Ammon's horn (tissue), 1 donor: Measurements from ENCODE around the gene PAQR5.
A peak's percentile ranks its signal among the peaks of the same experiment; 100 is the strongest.
"Not testable (repeated sequence)": the region's sequence is repeated elsewhere in the genome, so short reads cannot be mapped to it uniquely, and the experiment has no call there.

Source experiments
- DNase-seq: peaks from one replicate; pipeline ENCODE4 v3.0.0-alpha.2; 2016; ENCODE audit warnings: low spot score

PAQR5 gene, protein sequence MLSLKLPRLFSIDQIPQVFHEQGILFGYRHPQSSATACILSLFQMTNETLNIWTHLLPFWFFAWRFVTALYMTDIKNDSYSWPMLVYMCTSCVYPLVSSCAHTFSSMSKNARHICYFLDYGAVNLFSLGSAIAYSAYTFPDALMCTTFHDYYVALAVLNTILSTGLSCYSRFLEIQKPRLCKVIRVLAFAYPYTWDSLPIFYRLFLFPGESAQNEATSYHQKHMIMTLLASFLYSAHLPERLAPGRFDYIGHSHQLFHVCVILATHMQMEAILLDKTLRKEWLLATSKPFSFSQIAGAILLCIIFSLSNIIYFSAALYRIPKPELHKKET

DNA sequence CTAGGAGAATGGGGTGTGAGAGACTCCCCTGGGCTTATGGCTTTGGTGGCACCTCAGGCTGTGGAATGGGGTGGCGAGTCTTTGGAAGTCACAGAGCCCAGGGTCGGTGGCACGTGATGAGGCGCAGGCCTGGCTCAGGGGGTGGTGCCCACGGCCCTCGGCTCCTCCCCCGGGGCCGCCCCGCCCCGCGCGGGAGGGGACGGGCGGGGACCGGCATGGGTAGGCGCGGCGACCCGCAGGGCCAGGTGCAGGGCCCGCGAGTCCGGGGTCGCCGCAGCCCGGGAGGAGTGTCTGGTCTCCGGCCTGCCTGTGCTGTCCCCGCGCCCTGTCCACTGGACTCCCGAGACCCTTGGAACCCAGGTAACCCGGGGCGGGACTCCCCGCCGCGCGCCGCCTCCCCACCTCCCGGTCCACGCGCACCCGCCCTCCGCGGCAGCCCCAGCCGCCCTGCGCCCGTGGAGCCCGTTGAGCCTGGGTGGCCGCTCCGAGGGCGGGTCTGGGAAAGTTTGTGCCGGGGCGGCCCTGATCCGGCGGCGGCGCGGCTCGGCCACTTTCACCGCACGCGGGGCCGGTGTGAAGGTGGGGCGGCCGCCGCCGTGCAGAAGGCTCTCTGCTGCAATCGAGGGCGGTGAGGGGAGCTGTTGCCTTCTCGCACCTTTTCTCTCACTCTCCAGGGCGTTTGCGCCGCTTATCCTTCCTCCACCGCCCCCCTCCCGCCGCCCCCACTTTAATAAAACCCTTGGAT, at the start of gene PAQR5:
Gene PAQR5 (plus strand): TSS at position 216 of the 745 bp plus-strand sequence. CDS start 61,169 bp downstream, outside the sequence.
- no peak for DNase-seq

DNA sequence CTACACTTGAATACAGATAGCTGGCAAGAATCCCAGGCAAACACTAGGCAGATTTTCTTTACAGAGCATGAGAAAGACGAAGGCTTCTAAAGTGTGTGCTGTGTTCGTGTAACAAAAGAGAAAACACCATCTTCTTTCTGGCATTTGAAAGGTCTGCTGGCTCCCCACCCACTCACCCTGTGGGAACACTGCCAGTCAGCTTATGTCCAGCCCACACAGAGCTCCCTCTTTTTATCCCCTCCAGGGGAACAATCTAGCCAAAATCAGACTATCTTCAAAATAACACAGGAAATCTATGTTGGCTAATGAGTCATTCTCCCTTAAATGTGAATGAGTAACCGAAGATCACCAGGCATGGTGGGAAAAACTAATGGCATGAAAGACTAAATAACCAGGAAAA, 45.6 kb upstream of the PAQR5 start:
- peak; percentile 36 for DNase-seq

DNA sequence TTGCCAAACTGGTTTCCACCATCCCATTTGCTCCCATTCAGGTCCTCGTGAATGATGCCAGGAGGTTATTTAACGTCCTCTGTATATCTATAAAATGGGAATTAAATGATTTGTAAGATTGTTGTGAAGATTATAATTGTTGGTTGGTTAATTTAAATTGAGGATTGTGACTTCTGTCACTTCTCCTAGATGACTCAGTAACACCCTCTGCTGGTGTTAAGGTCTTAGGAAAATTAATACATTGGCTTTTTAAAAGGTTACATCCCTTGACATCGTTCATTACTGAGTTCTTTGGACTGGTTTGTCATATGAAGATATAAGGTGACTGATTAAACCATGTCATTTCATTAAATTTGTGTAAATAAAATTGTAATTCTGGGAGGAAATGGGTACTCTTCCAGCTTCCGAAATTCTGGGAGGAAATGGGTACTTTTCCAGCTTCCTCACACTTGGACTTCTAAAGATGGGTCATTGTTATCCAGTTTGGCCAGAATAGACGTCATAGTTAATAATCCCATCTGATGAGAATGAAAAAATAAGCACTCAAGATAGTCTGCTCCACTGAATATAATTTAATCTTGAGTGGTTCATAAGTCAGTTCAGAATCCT, 33.3 kb upstream of the PAQR5 start:
- DNase-seq, result peak; percentile 61

DNA sequence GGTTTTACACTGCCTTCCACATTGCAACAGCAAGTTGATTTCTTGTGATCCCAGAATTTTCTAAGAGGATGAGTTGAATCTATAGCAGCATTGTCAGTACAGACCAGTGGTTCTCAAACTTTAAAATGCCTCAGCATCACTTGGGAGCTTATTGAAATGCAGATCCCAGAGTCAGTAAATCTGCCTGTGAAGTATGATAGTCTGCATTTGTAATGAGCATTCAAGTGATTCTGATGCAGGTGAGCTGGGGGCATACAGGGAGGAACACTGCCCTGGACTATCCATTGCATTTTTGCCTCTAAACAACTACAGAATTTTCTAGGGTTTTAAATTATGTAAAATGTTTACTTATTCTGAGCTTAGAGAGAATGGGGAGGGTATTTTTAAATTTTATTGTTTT, 27.5 kb upstream of the PAQR5 start:
- no peak for DNase-seq

DNA sequence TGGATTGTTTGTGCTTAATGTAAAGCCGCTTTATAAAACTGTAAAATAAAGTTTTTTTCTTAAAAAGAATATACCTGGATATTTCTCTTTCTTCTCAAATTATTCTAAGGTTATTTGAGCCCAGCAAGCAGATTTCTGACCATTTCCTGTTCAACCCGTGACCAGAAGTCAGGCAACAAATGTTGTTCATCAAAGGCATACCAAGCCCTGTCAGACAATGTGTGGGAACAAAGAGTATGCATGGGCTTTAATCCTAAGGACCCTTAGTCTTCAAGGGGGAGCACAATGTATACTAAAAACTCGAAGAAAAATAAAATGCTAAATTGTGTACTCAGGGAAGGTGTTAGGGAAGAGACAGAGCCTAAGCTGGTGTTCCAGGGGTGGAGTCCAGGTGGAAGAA, 26.6 kb upstream of the PAQR5 start:
- no peak for DNase-seq

DNA sequence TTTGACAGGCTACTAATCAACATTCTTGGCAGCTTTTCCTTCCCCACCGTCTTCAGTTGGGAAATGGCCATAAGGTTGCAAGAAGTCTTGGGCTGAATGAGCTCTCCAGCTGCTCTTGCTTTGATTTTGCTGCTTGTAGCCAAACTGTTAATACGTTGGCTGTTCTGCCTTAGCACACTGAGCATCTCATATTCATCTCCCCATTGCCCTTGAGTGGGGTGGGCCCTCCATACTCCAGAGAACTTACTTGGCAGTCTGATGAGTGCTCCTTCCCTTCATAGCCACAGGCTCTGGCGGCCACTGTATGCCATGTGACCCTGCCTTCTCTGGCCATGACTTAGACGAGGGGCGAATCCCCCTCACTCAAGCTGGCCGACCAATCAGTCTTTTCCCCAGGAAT, 25.8 kb upstream of the PAQR5 start:
- DNase-seq, result no peak

DNA sequence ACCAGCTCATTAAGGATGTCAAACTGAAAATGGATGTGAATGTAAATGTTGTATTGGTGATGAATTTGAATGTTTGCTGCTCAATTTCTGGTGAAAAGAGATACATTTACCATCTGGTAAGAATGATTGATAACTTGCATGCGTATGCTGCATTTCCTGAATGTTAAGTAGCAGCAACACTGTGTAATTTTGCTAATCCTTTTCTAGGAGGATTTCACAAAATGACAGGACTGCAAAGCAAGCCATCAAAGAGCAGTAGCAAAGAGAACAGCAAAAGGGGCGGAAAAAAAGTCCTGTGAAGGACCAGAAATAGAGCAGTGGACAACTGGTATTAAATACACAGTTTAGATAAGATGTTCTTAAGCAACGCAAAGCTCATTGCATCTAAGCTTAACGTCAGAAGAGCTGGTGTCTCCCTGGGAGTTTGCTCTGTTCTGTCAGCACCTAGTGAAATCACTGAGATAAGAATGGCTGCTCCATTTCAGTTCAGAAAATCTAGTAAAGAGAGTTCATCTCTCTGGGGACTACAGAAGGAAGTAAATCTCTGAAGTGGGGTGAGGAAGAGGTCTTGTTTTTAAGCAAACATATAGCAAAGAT, 23.5 kb upstream of the PAQR5 start:
- DNase-seq, result no peak

DNA sequence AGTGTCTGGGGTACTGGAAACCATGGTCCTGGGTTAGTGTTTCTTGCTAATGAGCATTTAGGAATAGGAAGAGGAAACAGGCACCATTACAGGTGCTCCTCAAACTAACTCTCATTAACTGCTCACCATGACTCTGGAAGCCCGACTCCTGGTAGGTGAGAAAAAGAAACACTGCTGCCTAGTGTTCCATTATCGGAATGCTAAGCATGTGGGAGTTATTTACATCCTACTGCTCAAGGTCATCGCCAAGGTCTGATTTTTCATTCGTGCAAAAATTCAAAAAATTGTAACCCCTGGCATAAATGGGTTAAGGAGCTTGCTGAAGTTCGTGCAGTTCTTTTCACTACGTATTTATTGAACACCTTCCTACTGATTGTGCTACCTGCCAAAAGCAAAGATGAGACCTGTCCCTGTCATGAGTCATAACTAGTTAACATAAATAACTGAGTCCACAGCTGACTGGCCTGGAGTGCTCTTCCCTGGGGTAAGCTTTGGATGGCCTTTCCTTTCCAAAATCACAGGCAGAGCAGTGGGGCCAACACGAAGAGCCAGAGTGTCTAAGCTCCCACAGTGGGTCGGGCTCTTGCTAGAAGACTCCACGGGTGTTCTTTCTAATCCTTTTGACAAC, 22.7 kb upstream of the PAQR5 start:
- no peak for DNase-seq

DNA sequence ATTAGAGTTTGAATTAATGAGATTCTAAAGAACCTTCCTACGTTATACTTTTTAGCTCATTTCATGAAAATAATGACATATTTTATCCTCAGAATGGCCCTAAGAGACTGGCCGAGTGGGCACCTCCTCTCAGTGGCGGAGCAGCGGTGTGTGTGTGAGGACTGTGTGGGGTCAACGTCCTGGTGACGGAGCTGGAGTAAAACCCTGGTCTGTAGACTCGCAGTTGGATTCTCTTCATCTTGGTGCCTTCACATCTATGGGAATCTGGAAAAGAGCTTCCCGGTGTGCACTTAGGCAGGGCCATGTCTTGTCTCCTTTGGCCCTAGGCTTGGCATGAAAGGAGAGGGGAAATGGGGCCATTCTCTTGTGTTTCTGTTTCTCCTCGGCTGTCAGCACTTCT, 21.4 kb upstream of the PAQR5 start:
- DNase-seq, result no peak

DNA sequence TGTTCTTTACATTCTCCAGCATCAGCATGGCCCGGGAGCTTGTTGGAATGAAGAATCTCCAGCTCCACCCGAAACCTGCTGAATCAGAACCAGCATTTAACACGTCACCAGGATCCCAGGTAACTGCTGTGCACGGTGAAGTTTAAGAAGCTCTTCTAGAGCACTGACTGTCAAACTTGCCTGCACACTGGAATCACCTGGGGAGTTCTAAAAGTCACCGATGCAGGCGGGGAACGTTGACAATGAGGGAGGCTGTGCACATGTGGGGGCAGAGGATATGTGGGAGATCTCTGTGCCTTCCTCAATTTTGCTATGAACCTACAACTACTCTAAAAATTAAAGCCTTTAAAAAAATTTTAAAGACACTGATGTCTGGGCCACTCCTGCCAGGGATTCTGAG, 19.1 kb upstream of the PAQR5 start:
- no peak for DNase-seq

DNA sequence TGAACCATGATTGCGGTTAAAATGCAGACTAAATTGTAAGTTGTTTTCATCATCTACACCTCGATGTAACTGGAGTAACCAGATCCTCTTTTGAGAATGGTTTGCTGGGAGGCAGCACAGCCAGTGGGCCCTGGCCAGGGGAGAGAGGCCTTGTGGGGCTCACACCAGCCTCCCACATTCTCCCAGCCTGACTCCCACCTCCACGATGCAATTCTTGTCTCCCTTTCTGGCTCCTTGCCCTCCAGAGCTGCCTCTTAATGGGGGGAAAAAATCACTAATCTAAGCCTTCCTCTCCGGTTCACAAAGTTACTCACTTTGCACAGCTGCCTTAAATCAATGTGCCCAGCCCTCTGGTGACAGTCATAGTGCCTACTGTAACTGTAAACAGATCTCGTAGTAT, 17.9 kb upstream of the PAQR5 start:
- DNase-seq, result no peak

DNA sequence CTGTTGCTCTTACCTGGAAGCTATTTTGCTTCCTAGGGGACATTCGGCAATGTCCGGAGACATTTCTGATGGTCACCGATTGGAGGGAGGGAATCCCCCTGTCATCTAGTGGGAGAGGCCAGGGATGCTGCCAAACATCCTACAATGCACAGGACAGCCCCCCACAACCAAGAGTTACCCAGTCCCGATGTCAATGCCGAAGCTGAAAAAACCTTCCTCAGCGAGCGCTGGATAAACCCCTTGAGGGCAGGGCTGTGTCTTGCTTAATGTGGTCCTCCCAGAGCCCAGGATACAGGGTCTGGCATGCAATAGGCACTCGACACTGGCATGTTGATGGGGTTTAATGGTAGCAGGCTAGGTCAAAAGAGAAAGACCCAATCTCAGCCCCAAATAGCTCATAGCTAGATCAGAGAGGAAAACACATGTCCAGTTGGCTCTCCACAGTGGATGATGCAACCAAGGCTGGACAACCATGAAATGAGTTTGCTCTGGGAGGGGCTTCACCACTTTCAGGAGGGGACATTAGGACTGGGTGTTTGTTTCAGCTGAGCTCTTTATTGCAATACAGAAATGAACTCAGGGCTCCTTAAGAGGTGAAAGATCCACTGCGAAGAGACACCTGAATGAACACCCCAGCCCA, 16.5 kb upstream of the PAQR5 start:
- DNase-seq, result no peak

DNA sequence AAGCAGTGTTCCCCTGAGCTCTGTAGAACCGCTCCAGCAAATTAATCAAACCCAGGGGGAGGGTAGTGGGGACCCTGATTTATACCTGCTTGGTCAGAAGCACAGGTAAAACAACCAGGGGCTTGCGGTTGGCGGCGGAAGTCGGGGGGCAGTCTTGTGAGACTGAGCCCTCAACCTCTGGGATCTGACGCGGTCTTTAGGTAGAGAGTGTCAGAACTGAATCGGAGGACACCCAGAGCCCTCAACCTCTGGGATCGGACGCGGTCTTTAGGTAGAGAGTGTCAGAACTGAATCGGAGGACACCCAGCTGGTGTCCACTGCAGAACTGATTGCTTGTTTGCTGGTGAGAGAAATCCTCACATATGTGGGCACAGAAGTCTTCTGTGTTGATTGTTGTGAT, 12.9 kb upstream of the PAQR5 start:
- no peak for DNase-seq

DNA sequence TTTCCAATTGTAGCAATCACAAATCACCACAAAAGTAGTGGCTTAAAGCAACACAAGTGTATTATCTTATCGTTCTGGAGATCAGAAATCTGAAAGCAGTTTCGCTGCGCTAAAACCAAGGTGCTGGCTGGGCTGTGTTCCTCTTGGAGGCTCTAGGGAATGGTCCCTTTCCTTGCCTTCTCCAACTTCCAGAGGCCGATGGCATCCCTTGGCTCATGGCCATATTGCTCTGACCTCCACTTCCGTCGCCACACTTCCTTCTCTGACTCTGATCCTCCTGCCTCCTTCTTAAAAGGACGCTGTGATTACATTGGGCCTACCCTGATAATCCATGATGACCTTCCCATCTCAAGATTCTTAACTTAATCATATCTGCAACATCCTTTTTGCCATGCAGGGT, 10.7 kb upstream of the PAQR5 start:
- no peak for DNase-seq

DNA sequence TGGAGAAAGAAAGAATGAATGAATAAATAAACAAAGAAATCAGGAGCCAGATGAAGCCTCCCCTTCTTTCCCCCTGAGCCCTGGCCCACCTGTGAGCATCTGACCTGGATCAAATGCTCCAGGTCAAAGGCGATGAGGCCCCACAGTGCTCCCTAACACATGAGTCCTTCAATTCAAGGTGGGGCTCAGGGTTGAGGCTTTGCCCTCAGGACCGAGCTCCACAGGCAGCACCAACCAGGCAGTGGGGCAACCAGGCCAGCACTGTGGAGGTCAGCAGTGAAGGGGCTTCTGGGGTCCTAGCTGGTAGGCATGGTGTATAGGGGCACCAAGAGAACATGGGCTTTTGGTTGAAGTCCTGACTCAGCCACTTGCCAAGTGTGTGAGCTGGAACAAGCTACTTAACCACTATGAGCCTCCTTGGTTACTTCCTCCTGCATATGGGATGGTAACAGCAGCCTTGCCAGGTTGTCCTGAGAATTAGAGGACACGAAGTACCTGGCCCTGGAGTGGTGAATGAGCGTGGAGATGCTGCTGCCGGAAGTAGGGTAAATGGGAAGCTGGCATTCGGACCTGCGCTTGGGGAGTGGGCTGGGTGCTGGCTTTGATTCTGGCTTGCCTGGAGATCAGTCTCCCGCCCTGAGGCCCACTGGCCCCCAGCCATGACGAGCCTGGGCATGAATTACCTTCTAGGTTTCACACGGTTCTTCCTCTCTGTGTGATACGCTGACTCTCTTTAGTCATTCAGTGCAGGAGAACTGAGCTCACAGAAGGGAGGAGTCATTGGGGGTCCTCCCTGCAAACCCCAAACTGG, 10.0 kb upstream of the PAQR5 start:
- no peak for DNase-seq

DNA sequence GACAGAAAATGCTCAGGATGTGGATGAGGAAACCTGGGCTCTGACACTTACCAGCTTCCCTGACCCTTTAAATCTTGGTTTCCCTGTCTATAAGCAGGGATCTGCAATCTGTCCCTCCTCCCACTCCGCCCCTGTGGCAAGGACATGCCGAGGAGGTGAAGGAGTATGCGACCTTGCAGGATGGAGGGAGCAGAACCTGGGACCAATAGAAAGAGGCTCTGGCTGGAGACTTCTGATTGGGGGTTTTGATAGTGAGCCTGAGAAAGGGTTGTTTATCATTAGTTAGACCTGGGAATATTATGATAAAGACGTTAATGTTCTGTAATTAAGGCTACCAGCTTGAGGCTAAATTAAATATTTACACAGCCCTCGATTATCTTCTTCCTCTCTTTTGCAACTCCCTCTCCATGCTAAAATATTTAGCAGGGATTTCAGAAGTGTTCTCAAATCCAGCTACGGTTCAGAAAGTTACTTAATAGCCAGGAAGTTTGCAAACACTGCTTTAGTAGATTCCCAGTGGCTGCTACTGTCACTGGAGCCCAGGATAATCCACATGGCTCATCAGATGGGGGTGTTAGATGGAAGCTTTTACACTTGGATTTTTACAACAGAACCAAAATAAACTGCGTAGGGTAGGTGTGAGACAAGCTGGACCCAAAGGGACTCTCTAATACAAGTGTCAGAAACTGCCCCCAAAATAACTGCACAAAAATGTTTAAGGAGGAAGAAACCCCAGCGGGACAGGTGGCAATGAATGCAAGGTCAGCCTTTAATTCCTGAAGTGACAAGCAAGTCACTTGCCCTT, 9.2 kb upstream of the PAQR5 start:
- DNase-seq, result no peak

DNA sequence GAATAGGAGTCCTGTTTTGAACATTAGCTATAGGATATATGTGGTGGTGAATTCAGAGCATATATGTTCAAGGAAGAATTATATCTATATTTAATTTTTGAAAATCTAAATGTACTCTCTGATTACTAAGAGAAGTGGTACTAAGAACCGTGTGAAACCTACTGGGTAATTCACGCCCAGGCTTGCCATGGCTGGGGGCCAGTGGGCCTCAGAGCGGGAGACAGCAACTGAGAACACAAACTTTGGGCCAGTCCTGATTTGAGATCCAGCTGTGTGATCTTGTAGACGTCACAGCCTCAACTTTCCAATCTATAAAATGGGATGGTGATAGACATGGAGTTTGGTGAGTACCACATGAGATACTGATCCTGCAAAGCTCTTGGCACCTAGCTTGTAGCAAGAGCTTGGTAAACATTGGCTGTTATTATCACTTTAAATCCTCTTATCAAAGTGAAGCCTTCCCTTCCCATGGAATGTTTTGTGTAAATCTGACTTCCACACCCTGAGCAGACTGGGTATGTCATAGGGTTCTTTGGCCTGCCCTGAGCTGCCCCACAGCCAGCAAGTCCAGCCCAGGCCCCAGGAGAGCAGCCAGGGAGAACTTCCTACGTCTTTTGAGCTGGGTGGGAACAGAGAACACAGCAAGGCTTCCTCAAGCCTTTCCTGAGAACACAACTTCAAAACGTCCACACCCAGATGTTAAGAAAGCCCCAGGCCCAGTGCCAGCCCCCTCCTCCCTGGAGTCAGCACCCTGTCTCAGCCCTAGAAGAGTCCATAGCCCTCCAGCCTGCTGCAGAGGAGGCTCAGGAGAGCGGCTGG, 8.2 kb upstream of the PAQR5 start:
- DNase-seq, result no peak

DNA sequence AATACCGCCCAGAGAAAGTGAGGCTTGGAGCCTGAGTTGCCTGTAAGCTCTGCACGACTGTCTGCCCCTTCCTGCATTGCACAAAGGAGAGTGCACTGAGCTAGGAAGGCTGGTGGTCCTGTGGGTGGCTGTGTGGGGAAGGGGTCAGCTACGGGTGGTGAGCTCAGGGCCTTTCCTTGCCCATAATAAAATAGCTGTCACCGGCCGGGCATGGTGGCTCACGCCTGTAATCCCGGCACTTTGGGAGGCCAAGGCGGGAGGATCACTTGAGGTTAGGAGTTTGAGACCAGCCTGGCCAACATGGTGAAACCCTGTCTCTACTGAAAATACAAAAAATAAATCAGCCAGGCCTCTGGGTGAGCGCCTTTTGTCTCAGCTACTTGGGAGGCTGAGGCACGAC, 7.1 kb upstream of the PAQR5 start:
- DNase-seq, result not testable (repeated sequence)

DNA sequence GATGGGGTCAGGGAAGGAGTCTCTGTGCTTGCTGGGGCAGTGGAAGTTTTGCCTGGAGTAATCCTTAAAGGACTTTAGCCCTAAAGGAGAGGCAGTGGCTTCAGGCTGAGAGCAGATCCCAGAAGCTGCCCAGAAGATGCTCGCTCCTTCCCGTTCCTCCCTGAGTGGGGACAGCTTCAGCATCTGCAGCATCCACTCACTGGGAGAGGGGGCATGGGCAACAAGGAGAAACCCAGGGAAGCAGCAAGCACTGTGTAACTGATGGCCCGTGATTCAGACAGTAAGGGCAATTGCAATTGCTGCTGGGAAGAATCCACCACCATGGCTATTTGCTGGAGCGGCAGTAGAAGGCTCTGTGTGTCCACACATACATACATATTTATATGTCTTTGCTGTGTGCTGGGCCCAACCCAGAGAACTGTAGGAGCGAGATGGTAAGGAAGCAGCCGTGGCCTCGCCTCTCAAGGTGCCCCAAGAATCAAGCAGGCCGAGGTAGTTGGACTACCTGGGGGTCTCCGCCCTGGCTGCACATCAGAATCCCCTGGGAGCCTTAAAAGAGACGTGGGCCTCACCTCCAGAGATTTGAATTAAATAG, 5.8 kb upstream of the PAQR5 start:
- no peak for DNase-seq
